ENCODE measurements around the gene RPS6KA2. TPM values are rescaled to one million over a fixed set of nuclear protein-coding genes. Genes with fewer than 3 reads are reported as not detected.

The RPS6KA2 gene
- total and polyA plus RNA-seq, 2 experiments from 2014 or later, result 12.5 to 25.3 TPM

DNA sequence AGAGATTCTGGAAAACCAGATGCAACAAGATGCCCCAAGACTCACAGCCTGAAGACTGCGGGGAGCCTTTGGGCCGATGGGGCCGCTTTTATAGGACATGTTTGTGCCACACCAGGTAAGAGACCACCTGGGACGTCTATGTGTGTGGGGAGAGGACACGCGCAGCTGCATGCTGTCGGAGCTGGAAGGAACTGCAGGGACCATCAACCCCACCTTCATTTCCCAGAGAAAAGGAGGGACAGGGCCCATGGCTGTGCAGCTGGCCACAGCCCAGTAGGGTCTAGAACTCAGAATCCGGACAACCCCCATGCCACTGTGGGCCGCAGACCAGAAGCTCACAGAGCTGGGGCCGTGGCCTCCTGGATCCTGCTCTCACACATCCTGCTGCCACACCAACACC, 144.0 kb downstream of the RPS6KA2 start (continued):
- TF ChIP-seq CREB1 (CRISPR knock-in tag; IDR thresholded peaks at IDR 0.05; ENCODE audit: low read depth) (no peak), EZH2 (IDR thresholded peaks at IDR 0.05; ENCODE audit: low read depth, unreplicated experiment) (no peak)
- TF ChIP-seq, protein P1, sequence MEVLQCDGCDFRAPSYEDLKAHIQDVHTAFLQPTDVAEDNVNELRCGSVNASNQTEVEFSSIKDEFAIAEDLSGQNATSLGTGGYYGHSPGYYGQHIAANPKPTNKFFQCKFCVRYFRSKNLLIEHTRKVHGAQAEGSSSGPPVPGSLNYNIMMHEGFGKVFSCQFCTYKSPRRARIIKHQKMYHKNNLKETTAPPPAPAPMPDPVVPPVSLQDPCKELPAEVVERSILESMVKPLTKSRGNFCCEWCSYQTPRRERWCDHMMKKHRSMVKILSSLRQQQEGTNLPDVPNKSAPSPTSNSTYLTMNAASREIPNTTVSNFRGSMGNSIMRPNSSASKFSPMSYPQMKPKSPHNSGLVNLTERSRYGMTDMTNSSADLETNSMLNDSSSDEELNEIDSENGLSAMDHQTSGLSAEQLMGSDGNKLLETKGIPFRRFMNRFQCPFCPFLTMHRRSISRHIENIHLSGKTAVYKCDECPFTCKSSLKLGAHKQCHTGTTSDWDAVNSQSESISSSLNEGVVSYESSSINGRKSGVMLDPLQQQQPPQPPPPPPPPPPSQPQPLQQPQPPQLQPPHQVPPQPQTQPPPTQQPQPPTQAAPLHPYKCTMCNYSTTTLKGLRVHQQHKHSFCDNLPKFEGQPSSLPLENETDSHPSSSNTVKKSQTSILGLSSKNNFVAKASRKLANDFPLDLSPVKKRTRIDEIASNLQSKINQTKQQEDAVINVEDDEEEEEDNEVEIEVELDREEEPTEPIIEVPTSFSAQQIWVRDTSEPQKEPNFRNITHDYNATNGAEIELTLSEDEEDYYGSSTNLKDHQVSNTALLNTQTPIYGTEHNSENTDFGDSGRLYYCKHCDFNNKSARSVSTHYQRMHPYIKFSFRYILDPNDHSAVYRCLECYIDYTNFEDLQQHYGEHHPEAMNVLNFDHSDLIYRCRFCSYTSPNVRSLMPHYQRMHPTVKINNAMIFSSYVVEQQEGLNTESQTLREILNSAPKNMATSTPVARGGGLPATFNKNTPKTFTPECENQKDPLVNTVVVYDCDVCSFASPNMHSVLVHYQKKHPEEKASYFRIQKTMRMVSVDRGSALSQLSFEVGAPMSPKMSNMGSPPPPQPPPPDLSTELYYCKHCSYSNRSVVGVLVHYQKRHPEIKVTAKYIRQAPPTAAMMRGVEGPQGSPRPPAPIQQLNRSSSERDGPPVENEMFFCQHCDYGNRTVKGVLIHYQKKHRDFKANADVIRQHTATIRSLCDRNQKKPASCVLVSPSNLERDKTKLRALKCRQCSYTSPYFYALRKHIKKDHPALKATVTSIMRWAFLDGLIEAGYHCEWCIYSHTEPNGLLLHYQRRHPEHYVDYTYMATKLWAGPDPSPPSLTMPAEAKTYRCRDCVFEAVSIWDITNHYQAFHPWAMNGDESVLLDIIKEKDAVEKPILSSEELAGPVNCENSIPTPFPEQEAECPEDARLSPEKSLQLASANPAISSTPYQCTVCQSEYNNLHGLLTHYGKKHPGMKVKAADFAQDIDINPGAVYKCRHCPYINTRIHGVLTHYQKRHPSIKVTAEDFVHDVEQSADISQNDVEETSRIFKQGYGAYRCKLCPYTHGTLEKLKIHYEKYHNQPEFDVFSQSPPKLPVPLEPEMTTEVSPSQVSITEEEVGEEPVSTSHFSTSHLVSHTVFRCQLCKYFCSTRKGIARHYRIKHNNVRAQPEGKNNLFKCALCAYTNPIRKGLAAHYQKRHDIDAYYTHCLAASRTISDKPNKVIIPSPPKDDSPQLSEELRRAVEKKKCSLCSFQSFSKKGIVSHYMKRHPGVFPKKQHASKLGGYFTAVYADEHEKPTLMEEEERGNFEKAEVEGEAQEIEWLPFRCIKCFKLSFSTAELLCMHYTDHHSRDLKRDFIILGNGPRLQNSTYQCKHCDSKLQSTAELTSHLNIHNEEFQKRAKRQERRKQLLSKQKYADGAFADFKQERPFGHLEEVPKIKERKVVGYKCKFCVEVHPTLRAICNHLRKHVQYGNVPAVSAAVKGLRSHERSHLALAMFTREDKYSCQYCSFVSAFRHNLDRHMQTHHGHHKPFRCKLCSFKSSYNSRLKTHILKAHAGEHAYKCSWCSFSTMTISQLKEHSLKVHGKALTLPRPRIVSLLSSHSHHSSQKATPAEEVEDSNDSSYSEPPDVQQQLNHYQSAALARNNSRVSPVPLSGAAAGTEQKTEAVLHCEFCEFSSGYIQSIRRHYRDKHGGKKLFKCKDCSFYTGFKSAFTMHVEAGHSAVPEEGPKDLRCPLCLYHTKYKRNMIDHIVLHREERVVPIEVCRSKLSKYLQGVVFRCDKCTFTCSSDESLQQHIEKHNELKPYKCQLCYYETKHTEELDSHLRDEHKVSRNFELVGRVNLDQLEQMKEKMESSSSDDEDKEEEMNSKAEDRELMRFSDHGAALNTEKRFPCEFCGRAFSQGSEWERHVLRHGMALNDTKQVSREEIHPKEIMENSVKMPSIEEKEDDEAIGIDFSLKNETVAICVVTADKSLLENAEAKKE (CRISPR knock-in tag; IDR thresholded peaks at IDR 0.05), result no peak

GRCh38 chr6:166478782-166479592, 148.1 kb downstream of the RPS6KA2 start:
- H3K4me3 ChIP-seq, result no peak overlapping the region
- Mint-ChIP-seq H3K27ac (no peak overlapping the region), H3K9me3 (no peaks in the 10 kb centered on the region), H3K4me3 (no peak overlapping the region), H3K27me3 (ENCODE audit: insufficient read depth, low read depth, poor library complexity) (peaks cover 16% of the 10 kb centered on the region), H3K36me3 (ENCODE audit: low read depth) (peaks cover 19% of the 10 kb centered on the region; the same call in 2 of the 3 replicates), H3K4me1 (peaks cover 5% of the 10 kb centered on the region; the same call in 2 of the 3 replicates)
- H3K27ac ChIP-seq (ENCODE audit: low read depth), result no peak overlapping the region
- no peak for ATAC-seq
- no peaks in the 10 kb centered on the region for H3K4me1 ChIP-seq (ENCODE audit: insufficient read depth)
- H3K4me2 ChIP-seq, result no peak overlapping the region
- H3F3A ChIP-seq (replicated peaks; ENCODE audit: low read depth), result no peaks in the 10 kb centered on the region
- no peaks in the 10 kb centered on the region for H4K20me1 ChIP-seq (replicated peaks; ENCODE audit: insufficient read depth)
- no peak for DNase-seq (ENCODE audit: low spot score)
- H3K36me3 ChIP-seq (ENCODE audit: insufficient read depth), result no peaks in the 10 kb centered on the region; the same call in 1 of the 2 replicates
- H3K79me2 ChIP-seq (replicated peaks; ENCODE audit: insufficient read depth), result no peaks in the 10 kb centered on the region
- H2AFZ ChIP-seq, result no peak overlapping the region
- H3K27me3 ChIP-seq (ENCODE audit: insufficient read depth), result no peaks in the 10 kb centered on the region
- H3K9me2 ChIP-seq (ENCODE audit: insufficient read depth), result no peaks in the 10 kb centered on the region
- TF ChIP-seq ETS1 (IDR thresholded peaks at IDR 0.05), result no peak
- no peak for TF ChIP-seq ZNF331 (CRISPR knock-in tag; IDR thresholded peaks at IDR 0.05; ENCODE audit: low read depth)
- TF ChIP-seq EZH2 (IDR thresholded peaks at IDR 0.05; ENCODE audit: low read depth, unreplicated experiment), result no peak
- no peak for TF ChIP-seq JUNB (IDR thresholded peaks at IDR 0.05; ENCODE audit: unreplicated experiment)
- TF ChIP-seq CREB1 (CRISPR knock-in tag; IDR thresholded peaks at IDR 0.05; ENCODE audit: low read depth), result no peak
- no peak for TF ChIP-seq EZH2phosphoT487 (IDR thresholded peaks at IDR 0.05; ENCODE audit: unreplicated experiment)
